H1 (cell line): ENCODE results near the gene UBASH3A. TPM values are rescaled to one million over a fixed set of nuclear protein-coding genes. Genes with fewer than 3 reads are reported as not detected.

Source experiments
- CTCF ChIA-PET: fragments of 300-600 bp; sonication (Branson Sonifier 250); formaldehyde crosslinking; loops from one replicate; lab custom pipeline; 2021; ENCODE audit not compliant: partially characterized antibody; lab: Charles Lee
- POLR2A ChIA-PET: fragments of 300-600 bp; sonication (Branson Sonifier 250); formaldehyde crosslinking; loops from one replicate; lab custom pipeline; 2021; ENCODE audit warnings: inconsistent platforms; ENCODE audit not compliant: partially characterized antibody; lab: Charles Lee
- DNase-seq, 2 experiments: peaks; one replicate each; pipeline versions ENCODE4 v3.0.0 to v3.0.0-alpha.2; 2010 to 2022; ENCODE audit warnings: low spot score in 2 of 2, low read depth in 1 of 2, mixed read lengths in 1 of 2
- FAIRE-seq: peaks from 2 replicates; lab custom pipeline; 2011; peaks lifted over from hg19 to GRCh38; lab: Jason Lieb, UNC
- H2AFZ ChIP-seq: 2 replicates; pipeline ENCODE4 v1.8.1; 2012; ENCODE audit warnings: low read length, inconsistent platforms
- H2AK5ac ChIP-seq: 2 replicates; pipeline ENCODE4 v1.6.1; 2013; ENCODE audit warnings: low read depth, low read length
- H2BK120ac ChIP-seq: replicated peaks from 2 replicates; pipeline ENCODE3; 2013; ENCODE audit warnings: low read depth, low read length, inconsistent platforms
- H2BK12ac ChIP-seq: 2 replicates; pipeline ENCODE4 v1.6.1; 2013; ENCODE audit warnings: low read depth, low read length
- H2BK15ac ChIP-seq: 2 replicates; pipeline ENCODE4 v1.6.1; 2013; ENCODE audit warnings: low read length
- H2BK20ac ChIP-seq: 2 replicates; pipeline ENCODE4 v1.6.1; 2013; ENCODE audit warnings: low read length
- H2BK5ac ChIP-seq: 2 replicates; pipeline ENCODE4 v1.6.1; 2013; ENCODE audit warnings: low read depth, low read length
- H3K14ac ChIP-seq: 2 replicates; pipeline ENCODE4 v1.6.1; 2013; ENCODE audit warnings: inconsistent platforms; ENCODE audit not compliant: insufficient read length
- H3K18ac ChIP-seq: 2 replicates; pipeline ENCODE4 v1.6.1; 2013; ENCODE audit warnings: low read length; ENCODE audit errors: extremely low read depth
- H3K23ac ChIP-seq: 2 replicates; pipeline ENCODE4 v1.6.1; 2013; ENCODE audit warnings: inconsistent platforms; ENCODE audit not compliant: insufficient read length
- H3K23me2 ChIP-seq: 2 replicates; pipeline ENCODE4 v1.6.1; 2013; ENCODE audit warnings: low read depth, low read length
- H3K27ac ChIP-seq: 2 replicates; pipeline ENCODE4 v1.6.1; 2011; ENCODE audit warnings: low read depth, low read length, inconsistent platforms
- H3K27me3 ChIP-seq, 4 experiments: replicated peaks in 1 of 4; 1 replicate in 1 of 4; 2 replicates in 3 of 4; pipeline versions ENCODE4 v1.6.1 to v1.8.1; 2011 to 2013; ENCODE audit warnings: low read length in 3 of 4, mild to moderate bottlenecking in 3 of 4, inconsistent platforms in 2 of 4, mixed read lengths in 2 of 4, moderate library complexity in 1 of 4; ENCODE audit not compliant: control insufficient read depth in 3 of 4, insufficient read depth in 3 of 4; ENCODE audit errors: extremely low read depth in 1 of 4
- H3K36me3 ChIP-seq, 4 experiments: 2 replicates each; pipeline versions ENCODE4 v1.6.1 to v1.8.1; 2011 to 2013; ENCODE audit warnings: mild to moderate bottlenecking in 4 of 4, low read length in 3 of 4, moderate library complexity in 2 of 4, control low read depth in 1 of 4, inconsistent platforms in 1 of 4; ENCODE audit not compliant: insufficient read depth in 4 of 4, control insufficient read depth in 2 of 4
- H3K4ac ChIP-seq: replicated peaks from 2 replicates; pipeline ENCODE3; 2013; ENCODE audit warnings: low read length, low read depth, mixed read lengths, inconsistent platforms; ENCODE audit not compliant: insufficient read length
- H3K4me1 ChIP-seq, 4 experiments: replicated peaks in 1 of 4; 1 replicate in 1 of 4; 2 replicates in 3 of 4; pipeline versions ENCODE4 v1.6.1 to v1.8.1; 2011 to 2013; ENCODE audit warnings: low read length in 3 of 4, inconsistent platforms in 2 of 4, mixed read lengths in 1 of 4; ENCODE audit not compliant: insufficient read depth in 4 of 4, control insufficient read depth in 3 of 4
- H3K4me2 ChIP-seq, 2 experiments: 2 replicates each; pipeline versions ENCODE4 v1.6.1 to v1.8.1; 2011 to 2013; ENCODE audit warnings: low read depth in 2 of 2, low read length in 2 of 2, control low read depth in 1 of 2, inconsistent platforms in 1 of 2, mild to moderate bottlenecking in 1 of 2; ENCODE audit not compliant: insufficient read depth in 1 of 2
- H3K4me3 ChIP-seq, 4 experiments: fragments of 200-600, 300-600 bp in 1 of 4; sonication (generic), shearing (Covaris generic), sonication (Bioruptor Twin) in 1 of 4; 2 replicates each; pipeline versions ENCODE4 v1.5.1 to v1.8.1; 2011 to 2016; ENCODE audit warnings: low read length in 4 of 4, low read depth in 3 of 4, control low read depth in 2 of 4, inconsistent platforms in 2 of 4, mild to moderate bottlenecking in 2 of 4, mixed read lengths in 1 of 4, moderate library complexity in 1 of 4; ENCODE audit not compliant: insufficient read depth in 2 of 4; ENCODE audit errors: extremely low read depth in 1 of 4
- H3K56ac ChIP-seq: replicated peaks from 2 replicates; pipeline ENCODE3; 2013; ENCODE audit warnings: low read depth, mild to moderate bottlenecking, mixed read lengths, low read length, inconsistent platforms; ENCODE audit not compliant: insufficient read length
- H3K79me1 ChIP-seq: 2 replicates; pipeline ENCODE4 v1.6.1; 2013; ENCODE audit warnings: low read depth, low read length, control low read depth
- H3K79me2 ChIP-seq, 2 experiments: 2 replicates each; pipeline versions ENCODE4 v1.6.1 to v1.8.1; 2012 to 2013; ENCODE audit warnings: low read length in 2 of 2, mild to moderate bottlenecking in 2 of 2, inconsistent platforms in 1 of 2; ENCODE audit not compliant: insufficient read depth in 2 of 2, control insufficient read depth in 1 of 2
- H3K9ac ChIP-seq, 4 experiments: replicated peaks in 1 of 4; 1 replicate in 1 of 4; 2 replicates in 3 of 4; pipeline versions ENCODE4 v1.6.1 to v1.8.1; 2011 to 2013; ENCODE audit warnings: low read depth in 3 of 4, low read length in 3 of 4, control low read depth in 2 of 4, mild to moderate bottlenecking in 2 of 4, moderate library complexity in 2 of 4, inconsistent platforms in 1 of 4; ENCODE audit errors: extremely low read depth in 1 of 4
- H3K9me3 ChIP-seq, 2 experiments: 2 replicates each; pipeline versions ENCODE4 v1.6.1 to v1.8.1; 2012 to 2013; ENCODE audit warnings: mild to moderate bottlenecking in 2 of 2, moderate library complexity in 2 of 2, control low read depth in 1 of 2, inconsistent platforms in 1 of 2, low read depth in 1 of 2, low read length in 1 of 2, mixed read lengths in 1 of 2; ENCODE audit not compliant: insufficient read depth in 2 of 2
- H4K20me1 ChIP-seq, 2 experiments: replicated peaks in 1 of 2; 2 replicates each; pipeline versions ENCODE3 to v1.8.1; 2011 to 2013; ENCODE audit warnings: inconsistent platforms in 2 of 2, low read length in 2 of 2, mild to moderate bottlenecking in 1 of 2; ENCODE audit not compliant: insufficient read depth in 2 of 2, control insufficient read depth in 1 of 2
- H4K5ac ChIP-seq: 2 replicates; pipeline ENCODE4 v1.6.1; 2013; ENCODE audit warnings: low read length, low read depth, mixed read lengths, inconsistent platforms; ENCODE audit not compliant: insufficient read length
- H4K8ac ChIP-seq: 2 replicates; pipeline ENCODE4 v1.8.0; 2013; ENCODE audit warnings: mild to moderate bottlenecking, moderate library complexity, low read length, inconsistent platforms; ENCODE audit not compliant: insufficient read depth; ENCODE audit errors: extremely low read depth
- H4K91ac ChIP-seq: replicated peaks from 2 replicates; pipeline ENCODE3; 2013; ENCODE audit warnings: low read length, mixed read lengths, inconsistent platforms; ENCODE audit not compliant: insufficient read length
- BRCA1 ChIP-seq: IDR thresholded peaks from 2 replicates; pipeline ENCODE4 v1.6.1; 2012; ENCODE audit warnings: low read depth, low read length, improper control_type of control experiment
- CBX8 ChIP-seq: fragments of 300-800, 300-1000 bp; sonication (generic); IDR thresholded peaks from 2 replicates; pipeline ENCODE4 v1.7.1; 2016; ENCODE audit warnings: low read depth, low read length, borderline replicate concordance
- CHD1 ChIP-seq: IDR thresholded peaks from 2 replicates; pipeline ENCODE4 v1.6.1; 2012; ENCODE audit warnings: low read depth, low read length, improper control_type of control experiment
- CTBP2 ChIP-seq: IDR thresholded peaks from 2 replicates; pipeline ENCODE4 v1.7.0; 2011; ENCODE audit warnings: borderline replicate concordance, mild to moderate bottlenecking, moderate library complexity, mixed read lengths, low read length; ENCODE audit not compliant: insufficient read depth, insufficient read length
- FOSL1 ChIP-seq: IDR thresholded peaks from 2 replicates; pipeline ENCODE4 v1.6.1; 2011; ENCODE audit warnings: mild to moderate bottlenecking, low read depth, low read length, moderate library complexity; ENCODE audit not compliant: insufficient read depth
- HDAC2 ChIP-seq, 2 experiments: fragments of 300-600 bp in 1 of 2; sonication (generic) in 1 of 2; IDR thresholded peaks; 2 replicates each; pipeline ENCODE4 v1.6.1; 2011 to 2012; ENCODE audit warnings: low read depth in 2 of 2, low read length in 2 of 2, mild to moderate bottlenecking in 2 of 2, moderate library complexity in 2 of 2, borderline replicate concordance in 1 of 2, inconsistent platforms in 1 of 2
- NRF1 ChIP-seq: IDR thresholded peaks from 2 replicates; pipeline ENCODE4 v1.6.1; 2011; ENCODE audit warnings: mild to moderate bottlenecking, low read depth, low read length, improper control_type of control experiment
- PHF8 ChIP-seq: fragments of 200-600 bp; sonication (generic); conservative IDR thresholded peaks from 2 replicates; pipeline ENCODE4 v1.7.1; 2012; ENCODE audit warnings: low read depth, mild to moderate bottlenecking, inconsistent platforms, low read length, moderate library complexity
- RXRA ChIP-seq: IDR thresholded peaks from 2 replicates; pipeline ENCODE4 v1.6.1; 2011; ENCODE audit warnings: low read depth, mild to moderate bottlenecking, low read length, moderate library complexity; ENCODE audit not compliant: insufficient read depth
- SP1 ChIP-seq: IDR thresholded peaks from 2 replicates; pipeline ENCODE4 v1.6.1; 2011; ENCODE audit warnings: low read depth, low read length
- TCF12 ChIP-seq: IDR thresholded peaks from 2 replicates; pipeline ENCODE4 v1.6.1; 2011; ENCODE audit warnings: low read depth, mild to moderate bottlenecking, low read length
- USF2 ChIP-seq: IDR thresholded peaks from 2 replicates; pipeline ENCODE4 v1.6.1; 2011; ENCODE audit warnings: low read length, improper control_type of control experiment
- WGBS, 2 experiments: shearing (Covaris generic) in 1 of 2; methylation state at CpG; one replicate each; pipeline versions ENCODE4 v1.1.6 to v1.1.7; 2013 to 2015; ENCODE audit warnings: low lambda C conversion rate in 2 of 2, mixed read lengths in 2 of 2, inconsistent platforms in 1 of 2, low coverage in 1 of 2, missing lambda C conversion rate in 1 of 2; ENCODE audit not compliant: insufficient replicate concordance in 2 of 2, insufficient coverage in 1 of 2, insufficient read length in 1 of 2; ENCODE audit errors: extremely low coverage in 1 of 2, missing lambda C conversion rate in 1 of 2; 5-methylcytosine and 5-hydroxymethylcytosine counted together
- polyA plus RNA-seq, 7 experiments: library from polyadenylated mRNA; depleted of rRNA in 3 of 7; stranded (reverse) in 5 of 7; unstranded in 2 of 7; fragments of >200 nt in 5 of 7; fragments of 200-250 nt in 2 of 7; gene quantifications; 1 replicate in 5 of 7; 2 replicates in 1 of 7; 4 replicates in 1 of 7; pipeline versions ENCODE4 v1.2.1 to v1.2.3, GENCODE V29; 2011 to 2013; ENCODE audit warnings: missing spikeins in 2 of 7, mixed read lengths in 2 of 7
- total RNA-seq: library from RNA; stranded (reverse); fragmentation: NEBNext Ultra II Directional; extraction: Animal tissue kit (Norgen Biotek cat#: 25700); gene quantifications from 2 replicates; pipeline ENCODE4 v1.2.1, GENCODE V29; 2021

Gene UBASH3A
- total and polyA plus RNA-seq, 2 of the 8 experiments (the other 6 are each of a cell fraction or from before 2014, with no cell fraction given), result not detected

GRCh38 chr21:42473498-42474042, 69.9 kb downstream of the UBASH3A start:
- Histone ChIP-seq H4K5ac (no peak overlapping the region), H3K79me1 (no peaks in the 10 kb centered on the region), H2AFZ (no peak overlapping the region), H3K23me2 (no peaks in the 10 kb centered on the region), H2BK20ac (no peak overlapping the region), H3K4me2 (peak overlapping the region in 1 of 2 experiments; percentile 32; a peak in 2 of 4 replicates), H3K56ac (no peak overlapping the region), H3K14ac (no peak overlapping the region), H2BK15ac (no peak overlapping the region), H3K9me3 (no peaks in the 10 kb centered on the region), H2AK5ac (no peak overlapping the region; the same call in 1 of the 2 replicates), H2BK12ac (no peak overlapping the region), H2BK120ac (no peak overlapping the region), H3K23ac (no peak overlapping the region), H3K4me1 (peaks cover 3 to 9% (median 5%) of the 10 kb centered on the region in 4 experiments; a peak in 5 of 7 replicates), H3K79me2 (no peaks in the 10 kb centered on the region), H2BK5ac (peak overlapping the region; percentile 44; the same call in 1 of the 2 replicates), H4K91ac (peak overlapping the region; percentile 60), H3K4me3 (no peak overlapping the region), H3K27me3 (no peaks in the 10 kb centered on the region), H3K4ac (no peak overlapping the region), H3K18ac (no peak overlapping the region), H3K27ac (no peak overlapping the region), H4K8ac (no peak overlapping the region; the same call in 1 of the 2 replicates), H3K36me3 (no peaks in the 10 kb centered on the region), H4K20me1 (no peaks in the 10 kb centered on the region), H3K9ac (no peak overlapping the region)
- CTCF ChIA-PET, result interaction anchor here (0.5 to 2.8 kb wide), 8 partner anchors 8 to 869 kb away, joined by 3 to 7 read pairs (median 3); partner anchors contain the start of gene RSPH1
- FAIRE-seq (no peak), DNase-seq (no peak)
- 94% methylated on average over 9 of the region's 9 CpGs; no CpG with 5 or more reads in 1 of the 2 experiments for WGBS, 2 experiments
- POLR2A ChIA-PET, result interaction anchor here (0.7 kb wide), 1 partner anchor 23 kb away, joined by 3 read pairs; the partner anchor contains the start of gene RSPH1
- TF ChIP-seq FOSL1, result no peak
- TF ChIP-seq USF2, result no peak
- TF ChIP-seq CTBP2, result no peak
- no peak for TF ChIP-seq CBX8
- no peak for TF ChIP-seq CHD1
- TF ChIP-seq RXRA, result no peak
- TF ChIP-seq TCF12, result no peak
- TF ChIP-seq PHF8, result no peak
- TF ChIP-seq HDAC2 (IDR thresholded peaks at IDR 0.05; ENCODE audit: borderline replicate concordance in 1 of 2, low read depth in 2 of 2, low read length in 2 of 2), result no peak
- TF ChIP-seq SP1, result no peak
- TF ChIP-seq BRCA1, result no peak
- TF ChIP-seq NRF1, result no peak
